GM23248 (cell line): ENCODE measurements around the gene NECTIN3. TPM values are rescaled to one million over a fixed set of nuclear protein-coding genes. Genes with fewer than 3 reads are reported as not detected.

Experiments used
- DNase-seq: peaks from one replicate; pipeline ENCODE4 v3.0.0-alpha.2; 2015
- H2AFZ ChIP-seq: fragments of 200-600 bp; sonication (generic); 2 replicates; pipeline ENCODE4 v1.6.1; 2016; ENCODE audit warnings: antibody characterized with exemption
- H3F3A ChIP-seq: fragments of 200-600 bp; sonication (generic); 2 replicates; pipeline ENCODE4 v1.6.1; 2016; ENCODE audit warnings: mild to moderate bottlenecking, antibody characterized with exemption, mixed run types; ENCODE audit not compliant: insufficient read depth
- H3K27ac ChIP-seq: fragments of 200-600 bp; sonication (generic); 2 replicates; pipeline ENCODE4 v1.5.1; 2016; ENCODE audit warnings: mild to moderate bottlenecking
- H3K27me3 ChIP-seq: fragments of 200-600 bp; sonication (generic); replicated peaks from 2 replicates; pipeline ENCODE4 v1.6.1; 2016; ENCODE audit warnings: mild to moderate bottlenecking; ENCODE audit not compliant: insufficient read depth
- H3K36me3 ChIP-seq: fragments of 200-600 bp; sonication (generic); 2 replicates; pipeline ENCODE4 v1.6.1; 2016; ENCODE audit warnings: low read depth, mild to moderate bottlenecking
- H3K4me1 ChIP-seq: fragments of 200-600 bp; sonication (generic); 2 replicates; pipeline ENCODE4 v1.6.1; 2016; ENCODE audit warnings: mild to moderate bottlenecking; ENCODE audit not compliant: insufficient read depth
- H3K4me2 ChIP-seq: fragments of 200-600 bp; sonication (generic); one replicate; pipeline ENCODE4 v1.6.1; 2016; ENCODE audit warnings: mild to moderate bottlenecking; ENCODE audit not compliant: unreplicated experiment
- H3K4me3 ChIP-seq: fragments of 200-600 bp; sonication (generic); 2 replicates; pipeline ENCODE4 v1.5.1; 2016; ENCODE audit warnings: mild to moderate bottlenecking
- H3K79me2 ChIP-seq: fragments of 200-600 bp; sonication (generic); 2 replicates; pipeline ENCODE4 v1.6.1; 2016; ENCODE audit warnings: mild to moderate bottlenecking; ENCODE audit not compliant: insufficient read depth
- H3K9ac ChIP-seq: fragments of 200-600 bp; sonication (generic); 2 replicates; pipeline ENCODE4 v1.6.1; 2016; ENCODE audit warnings: mild to moderate bottlenecking
- H3K9me2 ChIP-seq: fragments of 200-600 bp; sonication (generic); 2 replicates; pipeline ENCODE4 v1.6.1; 2016; ENCODE audit warnings: mixed run types, mild to moderate bottlenecking, moderate library complexity; ENCODE audit not compliant: insufficient read depth
- H3K9me3 ChIP-seq: fragments of 200-600 bp; sonication (generic); one replicate; pipeline ENCODE4 v1.6.1; 2017; ENCODE audit warnings: low read depth
- H4K20me1 ChIP-seq: fragments of 200-600 bp; sonication (generic); 2 replicates; pipeline ENCODE4 v1.6.0; 2016; ENCODE audit not compliant: insufficient read depth
- EZH2 ChIP-seq: fragments of 200-600 bp; sonication (generic); IDR thresholded peaks from 2 replicates; pipeline ENCODE4 v1.6.1; 2018; ENCODE audit warnings: antibody characterized with exemption, mild to moderate bottlenecking; ENCODE audit not compliant: insufficient read depth, poor library complexity, severe bottlenecking
- EZH2phosphoT487 ChIP-seq: fragments of 200-600 bp; sonication (generic); IDR thresholded peaks from 2 replicates; pipeline ENCODE4 v1.6.1; 2018; ENCODE audit warnings: antibody characterized with exemption, moderate library complexity, mild to moderate bottlenecking, low read depth; ENCODE audit not compliant: insufficient read depth
- WGBS, 2 experiments: methylation state at CpG; one replicate each; pipeline ENCODE4 v1.1.6; 2015 to 2017; ENCODE audit warnings: low lambda C conversion rate in 2 of 2, low coverage in 1 of 2; ENCODE audit errors: missing lambda C conversion rate in 2 of 2; 5-methylcytosine and 5-hydroxymethylcytosine counted together
- in situ Hi-C: fragments of 300-500 bp; cut with MboI; formaldehyde crosslinking; loops from 2 replicates; pipeline ENCODE4 v1.15.0; 2020
- polyA plus RNA-seq: library from polyadenylated mRNA; unstranded; fragments of >200 nt; fragmentation: Nextera tagmentation; extraction: Ambion mirVana; gene quantifications from 2 replicates; pipeline ENCODE4 v1.2.1, GENCODE V29; 2016
- total RNA-seq: library from RNA; depleted of rRNA; stranded (reverse); fragments of >200 nt; shearing (Covaris generic); gene quantifications from 2 replicates; pipeline ENCODE4 v1.2.3, GENCODE V29; 2014

Gene NECTIN3
- total and polyA plus RNA-seq, 2 experiments from 2014 or later = 11.7 to 125 TPM

DNA sequence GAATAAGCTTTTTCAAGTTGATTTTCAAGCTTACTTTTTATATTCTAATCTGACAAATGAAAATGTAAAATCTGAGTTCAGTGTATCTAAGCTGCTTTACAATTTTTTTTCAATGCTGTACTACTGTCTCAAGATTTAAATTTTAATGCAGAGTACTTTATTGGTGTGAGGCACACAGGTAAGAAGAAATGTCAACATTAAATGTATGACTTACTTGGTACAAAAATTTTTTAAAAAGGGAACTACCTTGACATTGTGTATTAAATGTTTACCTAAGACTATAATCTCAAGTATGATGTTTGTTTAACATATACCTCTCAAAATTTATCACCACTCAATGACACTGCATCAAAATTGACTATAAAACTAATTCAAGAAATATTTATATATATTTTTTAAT, 62.7 kb downstream of the NECTIN3 start:
- in situ Hi-C loops = no loop called here
- Histone ChIP-seq H3K9ac (no peak overlapping the region), H2AFZ (no peak overlapping the region)

DNA sequence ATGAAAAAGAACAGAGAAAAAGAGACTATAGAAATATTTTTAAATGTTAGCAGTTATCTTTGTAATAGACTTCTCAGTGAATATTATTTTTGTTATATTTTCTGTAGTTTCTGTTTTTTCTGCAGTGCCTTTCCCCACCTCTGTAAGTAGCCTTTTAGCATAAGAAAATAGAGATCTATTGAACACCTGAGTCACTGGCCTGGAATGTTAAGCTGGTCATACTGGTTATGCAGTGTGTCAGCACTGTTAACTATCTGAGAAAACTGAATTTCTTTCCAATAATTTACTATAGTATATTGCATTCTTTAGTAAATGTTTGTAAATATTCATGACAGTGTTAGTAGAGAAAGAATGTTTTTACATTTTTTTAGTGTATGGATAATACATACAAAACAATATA, 79.8 kb downstream of the NECTIN3 start:
- peaks cover 22% of the 10 kb centered on the region for H3F3A ChIP-seq
- no peak for TF ChIP-seq EZH2
- TF ChIP-seq EZH2phosphoT487 = peak; percentile 78; the same call in 1 of the 2 replicates
- H3K9me3 ChIP-seq = no peaks in the 10 kb centered on the region
- H4K20me1 ChIP-seq = no peaks in the 10 kb centered on the region
- peak overlapping the region; percentile 19 for H3K27ac ChIP-seq
- no peak overlapping the region for H2AFZ ChIP-seq
- DNase-seq = peak; percentile 85
- in situ Hi-C loops = no loop called here
- H3K4me1 ChIP-seq = peaks cover 23% of the 10 kb centered on the region
- H3K9me2 ChIP-seq = no peaks in the 10 kb centered on the region
- H3K36me3 ChIP-seq = peaks cover 29% of the 10 kb centered on the region
- H3K4me2 ChIP-seq = peak overlapping the region; percentile 13
- H3K79me2 ChIP-seq = peaks cover 30% of the 10 kb centered on the region
- no peaks in the 10 kb centered on the region for H3K27me3 ChIP-seq
- no peak overlapping the region for H3K4me3 ChIP-seq
- no peak overlapping the region for H3K9ac ChIP-seq

More for the DNA sequence above, 62.7 kb downstream of the NECTIN3 start:
- H3F3A ChIP-seq = peaks cover 6% of the 10 kb centered on the region; the same call in 1 of the 2 replicates
- DNase-seq = no peak
- no peak overlapping the region for H3K4me2 ChIP-seq
- no peak overlapping the region for H3K4me3 ChIP-seq
- H3K9me3 ChIP-seq = no peaks in the 10 kb centered on the region
- H3K36me3 ChIP-seq = peaks cover 22% of the 10 kb centered on the region; the same call in 1 of the 2 replicates
- H3K79me2 ChIP-seq = peaks cover 72% of the 10 kb centered on the region
- no peaks in the 10 kb centered on the region; the same call in 1 of the 2 replicates for H3K9me2 ChIP-seq
- no peak overlapping the region for H3K27ac ChIP-seq
- H3K4me1 ChIP-seq = peaks cover 9% of the 10 kb centered on the region
- no peaks in the 10 kb centered on the region for H4K20me1 ChIP-seq
- TF ChIP-seq EZH2phosphoT487 (no peak), EZH2 (no peak)
- H3K27me3 ChIP-seq = no peaks in the 10 kb centered on the region

DNA sequence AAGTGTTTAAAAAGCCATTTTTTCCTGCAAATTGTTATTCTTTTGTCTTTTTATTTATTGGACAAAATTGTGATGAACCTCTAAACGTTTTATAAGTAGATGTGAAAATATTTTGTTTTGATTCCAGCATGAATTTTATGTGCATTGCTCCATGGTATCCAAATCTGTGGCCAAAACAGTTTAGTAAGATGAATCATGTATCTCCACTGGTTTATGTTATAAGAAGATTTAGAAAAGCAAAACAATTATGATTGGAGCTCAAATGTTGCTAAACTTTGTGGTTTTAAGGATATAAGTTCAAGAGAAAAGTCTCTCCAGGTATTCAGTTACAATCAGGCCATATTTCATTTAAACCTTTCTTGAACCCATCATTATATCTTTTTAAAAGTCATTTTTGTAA, 80.9 kb downstream of the NECTIN3 start:
- H3K36me3 ChIP-seq = peaks cover 29% of the 10 kb centered on the region
- H3K27ac ChIP-seq = peak overlapping the region; percentile 19
- peak; percentile 56 for DNase-seq
- no peak overlapping the region for H3K4me3 ChIP-seq
- no peaks in the 10 kb centered on the region for H3K9me2 ChIP-seq
- peaks cover 22% of the 10 kb centered on the region for H3F3A ChIP-seq
- H3K27me3 ChIP-seq = no peaks in the 10 kb centered on the region
- H3K4me2 ChIP-seq = peak overlapping the region; percentile 13
- no peaks in the 10 kb centered on the region for H4K20me1 ChIP-seq
- WGBS, 2 experiments = 0% methylated on average over 1 of the region's 1 CpG
- in situ Hi-C loops = no loop called here
- peaks cover 33% of the 10 kb centered on the region for H3K79me2 ChIP-seq
- TF ChIP-seq EZH2phosphoT487 (no peak), EZH2 (no peak)
- H3K4me1 ChIP-seq = peaks cover 23% of the 10 kb centered on the region
- no peak overlapping the region for H3K9ac ChIP-seq
- H3K9me3 ChIP-seq = no peaks in the 10 kb centered on the region
- no peak overlapping the region for H2AFZ ChIP-seq

DNA sequence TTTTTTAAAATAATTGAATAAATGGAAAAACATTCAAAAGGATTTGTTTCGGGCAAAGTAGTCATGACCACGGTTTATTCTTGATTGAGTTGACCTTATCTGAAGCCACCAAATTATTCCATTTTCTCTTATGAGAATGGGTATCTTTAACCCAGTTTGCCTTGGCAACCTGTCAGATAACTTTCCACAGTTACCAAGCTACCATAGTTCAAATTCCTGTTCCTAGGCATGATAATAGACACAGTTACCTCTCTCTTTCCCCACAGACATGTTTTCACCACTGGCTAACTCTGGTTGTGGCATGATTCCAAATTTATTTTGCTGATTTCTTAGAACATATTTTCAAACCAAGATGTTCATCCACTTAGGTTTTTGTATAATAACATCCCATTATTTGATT, 84.9 kb downstream of the NECTIN3 start:
- Histone ChIP-seq H3K79me2 (peaks cover 15% of the 10 kb centered on the region), H3K4me2 (no peak overlapping the region), H3K9me2 (no peaks in the 10 kb centered on the region; the same call in 1 of the 2 replicates), H3K9me3 (no peaks in the 10 kb centered on the region), H3K27ac (no peak overlapping the region), H2AFZ (no peak overlapping the region), H3K4me1 (peaks cover 15% of the 10 kb centered on the region), H3F3A (peaks cover 19% of the 10 kb centered on the region), H3K9ac (no peak overlapping the region), H4K20me1 (no peaks in the 10 kb centered on the region), H3K4me3 (no peak overlapping the region), H3K36me3 (peaks cover 45% of the 10 kb centered on the region), H3K27me3 (no peaks in the 10 kb centered on the region)
- no peak for DNase-seq
- WGBS, 2 experiments = 96 to 100% methylated on average over 2 of the region's 2 CpGs
- no peak for TF ChIP-seq EZH2
- in situ Hi-C loops = no loop called here

DNA sequence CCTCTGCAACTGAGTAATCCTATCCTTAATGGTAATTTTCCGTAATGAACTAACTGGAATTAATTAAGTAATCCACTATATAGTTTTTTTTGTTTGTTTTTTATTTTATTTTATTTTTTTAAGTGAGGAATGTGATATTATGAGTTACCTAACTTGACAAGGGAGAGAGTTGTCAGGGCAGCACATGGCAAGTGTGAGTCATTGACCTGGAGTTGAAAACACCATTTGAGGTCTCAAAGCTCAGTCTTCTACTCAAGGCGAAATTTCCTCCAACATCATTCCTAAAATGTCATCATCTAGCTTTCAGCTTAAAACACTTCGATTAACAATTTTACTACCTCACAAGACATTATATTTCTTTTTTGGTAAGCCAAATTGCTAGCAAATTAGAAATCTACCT, 87.8 kb downstream of the NECTIN3 start:
- DNase-seq = peak; percentile 36
- Histone ChIP-seq H4K20me1 (no peaks in the 10 kb centered on the region), H3K4me1 (no peaks in the 10 kb centered on the region), H3K9ac (no peak overlapping the region), H3K4me2 (no peak overlapping the region), H3F3A (peaks cover 4% of the 10 kb centered on the region; the same call in 1 of the 2 replicates), H3K27ac (no peak overlapping the region), H2AFZ (no peak overlapping the region), H3K9me3 (no peaks in the 10 kb centered on the region), H3K9me2 (no peaks in the 10 kb centered on the region; the same call in 1 of the 2 replicates), H3K27me3 (no peaks in the 10 kb centered on the region), H3K4me3 (no peak overlapping the region), H3K36me3 (peaks cover 44% of the 10 kb centered on the region), H3K79me2 (peaks cover 9% of the 10 kb centered on the region; the same call in 1 of the 2 replicates)
- 97 to 98% methylated on average over 3 of the region's 3 CpGs for WGBS, 2 experiments
- in situ Hi-C loops = no loop called here
- TF ChIP-seq EZH2 (no peak), EZH2phosphoT487 (no peak)
